ENCODE results near the gene CYP2D6.
A peak's percentile ranks its signal among the peaks of the same experiment; 100 is the strongest.
"Not testable (repeated sequence)": the region's sequence is repeated elsewhere in the genome, so short reads cannot be mapped to it uniquely, and the experiment has no call there.

Gene CYP2D6

GRCh38 chr22:42131562-42131961 is 952 bp upstream of the CYP2D6 start:
- no peak for DNase-seq

DNA sequence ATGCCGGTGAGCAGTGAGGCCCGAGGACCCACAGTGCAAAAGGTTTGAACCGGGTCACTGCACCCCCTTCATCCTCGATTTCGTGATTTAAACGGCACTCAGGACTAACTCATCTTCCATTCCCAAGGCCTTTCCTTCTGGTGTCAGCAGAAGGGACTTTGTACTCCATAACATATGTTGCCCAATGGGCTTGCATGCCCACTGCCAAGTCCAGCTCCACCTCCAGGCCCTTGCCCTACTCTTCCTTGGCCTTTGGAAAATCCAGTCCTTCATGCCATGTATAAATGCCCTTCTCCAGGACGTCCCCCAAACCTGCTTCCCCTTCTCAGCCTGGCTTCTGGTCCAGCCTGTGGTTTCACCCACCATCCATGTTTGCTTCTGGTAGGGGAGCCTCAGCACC is 428 bp downstream of the CYP2D6 start:
- not testable (repeated sequence) for DNase-seq

- not testable (repeated sequence) for DNase-seq
These were observed 1.6 kb downstream of the CYP2D6 start for GRCh38 chr22:42128776-42129694.

- DNase-seq: not testable (repeated sequence)
These were observed 2.6 kb downstream of the CYP2D6 start for GRCh38 chr22:42128007-42128406.

GRCh38 chr22:42127606-42128005 is 3.0 kb downstream of the CYP2D6 start:
- DNase-seq: no peak

DNA sequence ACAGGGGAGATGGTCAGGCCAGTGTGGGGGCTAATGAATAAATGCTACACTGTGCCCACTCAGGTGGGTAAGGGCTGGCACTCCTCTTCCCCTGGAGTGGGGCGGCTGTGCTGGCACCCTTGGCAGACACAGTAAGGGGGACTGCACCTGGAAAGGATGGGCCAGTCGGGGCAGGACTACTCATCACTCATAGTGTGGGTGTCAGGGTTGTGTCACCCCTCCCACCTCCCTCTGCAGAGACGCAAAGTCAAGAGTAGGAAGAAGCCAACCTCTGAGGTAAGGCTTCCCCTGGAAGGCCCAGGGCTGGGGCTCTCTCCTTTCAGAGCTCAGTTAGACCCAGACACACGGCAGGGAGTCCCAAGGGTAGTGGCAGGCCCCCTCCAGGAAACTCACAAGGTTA is 7.1 kb downstream of the CYP2D6 start:
- DNase-seq: not testable (repeated sequence)

GRCh38 chr22:42120231-42121021 is 10.2 kb downstream of the CYP2D6 start:
- DNase-seq: not testable (repeated sequence)

DNA sequence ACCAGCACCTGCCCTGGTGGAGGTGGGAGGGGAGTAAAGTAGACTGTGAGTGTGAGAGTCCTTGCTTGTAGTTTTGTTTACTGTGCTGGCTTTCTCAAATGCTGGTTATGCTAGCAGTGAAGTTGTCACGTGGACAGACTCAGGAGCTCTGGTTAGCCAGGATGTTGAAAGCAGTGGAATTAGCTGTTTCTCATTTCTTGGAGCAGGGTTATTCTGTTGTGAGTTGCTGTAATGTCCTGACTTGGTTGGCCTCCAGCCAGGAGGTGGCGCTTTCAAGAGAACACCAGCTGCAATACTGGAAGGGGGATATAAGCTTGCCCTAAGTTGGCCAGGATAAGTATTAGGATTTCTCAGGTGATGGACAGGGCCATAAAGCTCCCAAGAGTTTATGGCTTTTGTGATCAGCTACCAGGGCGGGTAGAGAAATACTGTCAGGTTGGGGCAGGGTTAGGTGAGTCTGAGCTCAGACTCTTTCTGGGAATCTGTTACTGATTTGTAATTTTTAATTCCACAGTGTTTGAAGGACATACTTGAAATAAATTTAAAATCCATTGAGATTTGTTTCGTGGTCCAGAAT is 13.7 kb downstream of the CYP2D6 start:
- DNase-seq: no peak

GRCh38 chr22:42115420-42115830 is 15.2 kb downstream of the CYP2D6 start:
- not testable (repeated sequence) for DNase-seq

DNA sequence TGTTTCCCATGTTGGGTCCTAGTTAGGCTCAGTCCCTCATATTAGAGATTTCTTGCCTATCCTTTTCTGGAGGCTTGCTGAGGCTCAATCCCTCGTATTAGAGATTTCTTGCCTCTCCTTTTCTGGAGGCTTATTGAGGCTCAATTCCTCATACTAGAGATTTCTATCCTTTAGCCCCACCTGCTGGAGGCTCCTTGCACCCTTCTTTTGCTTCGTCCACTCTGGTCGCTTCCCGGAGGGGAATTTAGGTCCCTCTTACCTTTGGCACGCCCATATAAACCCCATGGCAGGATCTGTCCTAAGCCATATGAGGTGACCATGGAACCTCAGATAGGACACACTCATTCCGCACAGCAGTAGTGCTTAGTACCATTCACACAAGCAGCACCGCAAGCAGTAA is 15.9 kb downstream of the CYP2D6 start:
- DNase-seq: no peak

- peak; percentile 51 for DNase-seq
These were observed 17.8 kb downstream of the CYP2D6 start for GRCh38 chr22:42112793-42113192.

DNA sequence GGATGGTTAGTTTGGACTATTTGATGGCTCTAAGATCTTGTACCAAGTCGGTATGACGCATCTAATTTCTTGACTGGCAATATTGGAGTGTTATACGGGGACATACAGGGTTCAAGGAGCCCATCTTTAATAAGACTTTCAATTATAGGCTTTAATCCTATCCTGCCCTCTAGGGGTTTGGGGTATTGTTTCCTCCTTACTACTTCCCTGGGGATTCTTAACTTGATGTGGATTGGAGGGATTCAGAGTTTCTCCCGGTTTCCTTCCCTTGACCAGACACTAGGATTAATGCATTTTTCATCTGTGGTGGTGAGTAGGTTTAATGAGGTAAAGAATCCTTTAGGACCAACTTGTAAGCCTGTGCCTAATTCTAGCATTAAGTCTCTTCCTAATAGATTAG is 18.8 kb downstream of the CYP2D6 start:
- no peak for DNase-seq

GRCh38 chr22:42108848-42109247 is 21.8 kb downstream of the CYP2D6 start:
- no peak for DNase-seq

DNA sequence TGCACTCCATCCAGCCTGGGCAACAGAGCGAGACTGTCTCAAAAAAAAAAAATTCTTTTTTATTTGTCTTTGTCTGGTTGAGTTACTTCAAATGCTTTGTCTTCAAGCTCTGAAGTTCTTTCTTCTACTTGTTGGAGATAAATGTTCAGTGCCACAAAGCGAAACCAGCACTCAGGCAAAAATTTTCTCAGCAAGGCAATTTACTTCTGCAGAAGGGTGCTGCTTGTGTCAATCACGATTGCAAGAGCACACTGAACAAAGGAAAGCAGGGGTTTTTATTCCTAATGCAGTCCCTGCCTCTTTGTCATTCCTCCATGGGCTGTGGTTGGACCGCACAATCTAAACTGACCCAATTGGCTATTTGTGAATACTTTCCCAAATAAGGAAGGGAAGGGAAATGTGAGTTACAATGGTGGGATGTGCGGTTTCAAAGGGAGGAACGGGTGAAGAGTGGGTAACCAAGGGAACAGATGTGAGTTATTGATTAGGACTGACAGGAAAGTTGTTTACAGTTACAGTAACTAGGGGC is 26.2 kb downstream of the CYP2D6 start:
- DNase-seq: not testable (repeated sequence)

DNA sequence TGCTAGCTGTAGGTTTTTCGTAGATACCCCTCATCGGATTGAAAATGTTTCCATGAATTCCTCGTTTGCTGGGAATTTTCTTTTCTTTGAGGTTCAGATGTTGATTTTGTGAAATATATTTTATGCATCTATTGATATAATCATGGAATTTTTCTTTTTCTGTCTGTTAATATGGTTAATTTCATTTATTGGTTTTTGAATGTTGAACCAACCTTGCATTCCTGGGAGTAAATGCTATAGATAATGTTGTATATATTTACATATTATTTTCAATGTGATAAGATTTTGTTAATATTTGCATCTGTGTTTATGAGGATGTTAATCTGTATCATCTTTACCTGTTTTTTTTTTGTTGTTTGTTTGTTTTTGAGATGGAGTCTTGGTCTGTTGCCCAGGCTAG is 29.4 kb downstream of the CYP2D6 start:
- DNase-seq: peak; percentile 41

DNA sequence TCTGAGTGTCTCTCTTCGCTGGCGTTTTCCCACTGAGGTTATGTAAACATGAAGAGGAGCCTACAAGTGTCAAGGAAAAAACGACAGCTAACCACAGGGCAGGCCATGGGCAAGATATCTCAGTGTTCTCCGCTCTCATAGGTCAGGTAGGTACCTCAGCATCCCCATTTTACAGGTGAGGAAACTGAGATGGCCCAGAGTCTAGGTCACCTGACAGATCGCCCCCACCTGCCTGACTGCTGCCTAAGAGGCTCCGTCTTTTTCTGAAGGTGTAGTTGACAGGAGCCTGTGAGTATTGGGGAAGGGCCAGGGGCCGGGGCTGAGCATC is 39.2 kb downstream of the CYP2D6 start:
- no peak for DNase-seq

- DNase-seq: peak; percentile 100
These were observed 39.8 kb downstream of the CYP2D6 start, which contains the start of gene NDUFA6 for GRCh38 chr22:42090596-42091454. Gene NDUFA6 (minus strand): TSS chr22:42090772. CDS start chr22:42090744, 28 bp downstream.

DNA sequence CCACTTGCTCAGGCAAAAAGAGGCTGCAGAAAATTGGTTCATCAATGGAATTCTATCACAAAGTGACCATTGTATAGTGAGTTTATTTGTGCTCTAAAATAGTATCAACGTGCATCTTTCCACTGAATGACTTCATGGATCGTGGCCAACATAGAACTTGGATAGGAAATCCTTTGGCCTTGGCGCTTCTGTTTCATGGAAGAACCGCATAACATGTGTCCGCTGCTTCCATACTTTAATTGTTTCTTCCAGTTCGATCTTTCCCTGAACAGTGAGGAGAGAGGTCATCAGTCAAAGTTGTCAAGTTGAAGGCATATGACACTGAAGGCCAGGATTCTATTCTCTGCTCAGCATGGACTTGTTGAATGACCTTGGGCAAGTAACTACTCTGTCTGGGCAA is 44.6 kb downstream of the CYP2D6 start:
- DNase-seq: no peak

DNA sequence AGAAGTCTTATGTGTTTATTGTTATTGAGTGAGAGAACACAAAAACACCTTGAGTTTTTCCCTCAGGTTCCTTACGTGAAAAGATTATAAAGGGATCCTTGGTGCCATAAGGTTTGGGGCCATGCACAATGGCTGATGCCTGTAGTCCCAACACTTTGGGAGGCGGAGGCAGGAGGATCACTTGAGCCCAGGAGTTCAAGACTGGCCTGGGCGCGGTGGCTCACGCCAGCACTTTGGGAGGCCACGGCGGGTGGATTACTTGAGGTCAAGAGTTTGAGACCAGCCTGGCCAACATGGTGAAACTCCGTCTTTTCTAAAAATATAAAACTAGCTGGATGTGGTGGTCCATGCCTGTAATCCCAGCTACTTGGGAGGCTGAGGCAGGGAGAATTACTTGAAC is 45.7 kb downstream of the CYP2D6 start:
- no peak for DNase-seq

DNA sequence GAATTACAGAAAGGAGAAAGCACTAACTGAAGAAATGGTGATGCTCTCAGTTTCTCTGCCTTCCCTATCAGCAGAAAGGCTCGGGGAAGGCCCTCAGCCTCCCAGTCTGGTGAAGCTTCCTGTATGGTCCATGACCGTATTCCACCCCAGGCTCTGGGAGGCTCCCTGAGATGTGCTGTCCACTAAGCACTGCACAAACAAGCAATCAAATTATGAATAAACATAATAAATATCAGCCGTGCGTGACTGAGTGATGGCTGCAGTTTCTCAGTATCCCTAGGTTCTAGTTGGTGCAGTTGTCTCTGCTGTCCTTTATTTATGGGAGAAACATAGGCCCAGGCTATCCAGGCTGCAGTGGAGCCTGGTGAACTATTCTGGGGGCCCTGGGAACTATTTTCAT is 47.5 kb downstream of the CYP2D6 start:
- DNase-seq: no peak

DNA sequence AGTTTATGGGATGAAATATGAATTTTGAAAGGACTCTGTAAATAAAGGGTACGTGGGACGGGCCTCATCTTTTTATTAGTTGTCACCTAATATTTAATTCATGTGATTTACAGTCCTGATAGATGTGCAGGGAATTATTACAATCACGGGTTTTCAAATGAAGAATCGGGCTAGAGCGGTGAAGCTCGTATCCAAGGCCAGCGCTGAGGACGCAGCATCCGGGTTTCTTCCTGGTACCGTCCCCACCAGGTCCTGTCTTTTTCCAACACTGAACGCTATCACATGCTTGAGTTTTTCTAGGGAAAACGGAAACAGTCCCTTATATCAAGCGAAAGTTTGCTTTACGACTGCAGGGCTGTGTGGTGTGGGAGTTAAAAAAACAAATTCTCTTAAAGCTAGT is 50.3 kb downstream of the CYP2D6 start:
- DNase-seq: no peak

Data from eye (tissue), 1 donor.